WI38 (cell line): ENCODE data around the gene SERPINB5.

Source experiments
- H3K4me3 ChIP-seq: 2 replicates; pipeline ENCODE4 v1.5.1; 2011; ENCODE audit warnings: low read depth, mild to moderate bottlenecking, control low read depth, low read length
- CTCF ChIP-seq: IDR thresholded peaks from 2 replicates; pipeline ENCODE4 v1.5.1; 2012; ENCODE audit warnings: low read depth, mild to moderate bottlenecking, control low read depth, low read length

Gene SERPINB5

GRCh38 chr18:63440219-63440618, 36.5 kb upstream of the SERPINB5 start:
- no peak for TF ChIP-seq CTCF

GRCh38 chr18:63440881-63441280, 35.9 kb upstream of the SERPINB5 start:
- TF ChIP-seq CTCF: no peak
- no peak overlapping the region for H3K4me3 ChIP-seq

More at GRCh38 chr18:63440219-63440618, 36.5 kb upstream of the SERPINB5 start:
- H3K4me3 ChIP-seq: no peak overlapping the region

GRCh38 chr18:63443829-63444228, 32.9 kb upstream of the SERPINB5 start:
- H3K4me3 ChIP-seq: no peak overlapping the region
- no peak for TF ChIP-seq CTCF

GRCh38 chr18:63444580-63444979, 32.2 kb upstream of the SERPINB5 start:
- no peak overlapping the region for H3K4me3 ChIP-seq
- no peak for TF ChIP-seq CTCF

- TF ChIP-seq CTCF: no peak
- no peak overlapping the region for H3K4me3 ChIP-seq
Measured at GRCh38 chr18:63445037-63445436, 31.7 kb upstream of the SERPINB5 start.

- no peak overlapping the region for H3K4me3 ChIP-seq
- no peak for TF ChIP-seq CTCF
Measured at GRCh38 chr18:63446266-63446665, 30.5 kb upstream of the SERPINB5 start.

GRCh38 chr18:63447066-63447465, 29.7 kb upstream of the SERPINB5 start:
- no peak for TF ChIP-seq CTCF
- no peak overlapping the region for H3K4me3 ChIP-seq
